HPDE6-E6E7 (cell line): ENCODE data around the gene MRPL46.
A peak's percentile ranks its signal among the peaks of the same experiment; 100 is the strongest.

Source experiments
- DNase-seq: peaks from one replicate; pipeline ENCODE4 v3.0.0; 2011; ENCODE audit warnings: missing footprints; ENCODE audit errors: extremely low spot score

MRPL46 gene

DNA sequence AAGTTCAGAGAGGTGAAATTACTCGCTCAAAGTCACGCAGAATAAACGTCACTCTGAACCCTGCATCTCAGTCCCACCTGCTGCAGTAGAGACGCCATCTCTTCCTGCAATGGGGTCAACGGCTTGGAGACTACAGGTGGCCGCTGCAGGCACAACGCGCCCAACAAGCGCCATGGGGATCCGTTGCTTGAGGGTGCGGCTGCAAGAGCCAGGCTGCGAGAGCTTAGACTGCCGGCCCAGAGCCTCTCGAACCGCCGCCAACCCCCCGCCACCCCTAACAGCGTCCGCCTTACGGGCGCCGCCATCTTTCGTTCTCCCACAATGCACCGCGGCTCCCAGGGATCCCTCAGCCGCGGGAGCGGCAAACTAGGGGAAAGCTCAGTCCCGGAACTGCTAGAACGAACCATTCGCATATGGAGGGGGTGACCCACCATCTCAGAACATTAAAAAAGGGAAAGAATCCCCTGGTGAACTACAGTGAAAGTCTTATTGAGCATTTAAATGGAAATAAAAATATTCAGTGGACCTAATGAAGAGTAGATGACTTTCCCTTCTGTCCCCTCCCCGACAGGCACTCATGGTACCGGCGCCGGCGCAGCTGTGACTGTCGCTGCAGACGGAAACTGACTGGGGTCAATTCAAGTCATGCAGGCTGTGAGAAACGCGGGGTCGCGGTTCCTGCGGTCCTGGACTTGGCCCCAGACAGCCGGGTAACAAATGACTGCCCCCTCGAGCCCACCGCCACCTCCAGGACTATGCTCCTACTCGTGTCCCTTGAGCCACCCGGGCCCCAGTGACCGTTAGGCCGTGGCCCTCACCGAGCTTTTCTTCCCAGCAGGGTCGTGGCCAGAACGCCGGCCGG is at the start of gene MRPL46, which contains the start of gene MRPS11:
Gene MRPL46, minus strand, starts transcription at position 316 of the 862 bp plus-strand sequence. Its CDS starts 11 bp downstream, at position 305.
Gene MRPS11, plus strand, starts transcription at position 636 of the 862 bp plus-strand sequence. Its CDS starts 10 bp downstream, at position 646.
- DNase-seq: peak; percentile 79

DNA sequence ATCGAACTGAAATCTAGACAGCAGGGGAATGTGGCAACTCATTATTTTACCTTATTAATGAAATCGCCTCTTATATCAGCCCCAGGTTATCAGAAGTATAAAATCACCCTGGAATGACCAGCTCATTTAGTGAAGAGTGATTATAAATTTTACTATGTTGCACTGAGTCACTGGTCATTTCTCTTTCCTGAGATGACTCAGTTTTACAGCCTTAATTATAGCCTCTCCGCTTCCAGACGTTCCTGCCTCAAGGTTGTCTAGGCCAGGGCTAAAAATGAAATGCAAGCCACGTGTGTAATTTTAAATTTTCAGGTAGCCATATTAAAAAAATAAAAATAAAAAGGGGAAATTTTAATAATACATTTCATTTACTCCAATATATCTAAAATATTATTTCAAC is 46.0 kb upstream of the MRPL46 start:
- no peak for DNase-seq

DNA sequence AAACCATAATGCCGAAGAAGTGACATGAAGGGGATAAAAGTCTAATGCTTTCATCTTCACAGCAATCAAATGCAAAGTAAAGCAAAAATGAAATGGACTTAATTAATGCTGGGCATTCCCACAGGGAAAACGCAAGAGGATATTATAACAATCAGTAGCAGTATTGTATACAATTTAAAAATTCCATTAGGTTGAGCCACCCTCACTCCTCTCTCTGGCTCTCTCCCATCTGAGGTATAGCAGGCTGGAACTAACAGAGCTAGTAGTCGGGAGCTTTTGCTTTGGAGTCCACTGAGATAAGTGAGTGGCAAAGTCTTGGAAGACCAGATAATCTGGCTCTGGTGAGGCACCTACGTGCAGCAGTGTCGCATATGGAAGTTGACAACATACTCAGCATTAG is 45.4 kb upstream of the MRPL46 start:
- no peak for DNase-seq

DNA sequence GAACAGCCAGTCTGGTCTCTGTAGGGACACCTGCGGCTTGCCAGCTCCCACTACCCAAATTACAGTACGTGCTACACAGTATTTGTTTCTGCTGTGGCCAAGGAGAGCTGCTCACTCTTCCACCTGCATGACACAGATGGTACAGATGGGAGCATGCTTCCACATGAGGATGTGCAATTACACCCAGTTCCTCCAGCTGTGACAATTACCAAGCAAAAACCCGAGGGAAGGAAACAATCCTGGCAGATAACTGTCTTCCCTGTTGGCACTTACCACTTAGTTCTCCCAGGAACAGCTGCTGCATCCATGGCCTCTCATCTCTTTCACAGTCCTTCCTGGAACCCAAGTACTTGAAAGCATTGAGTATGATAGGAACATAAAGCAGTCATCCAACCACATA is 44.9 kb upstream of the MRPL46 start:
- no peak for DNase-seq

DNA sequence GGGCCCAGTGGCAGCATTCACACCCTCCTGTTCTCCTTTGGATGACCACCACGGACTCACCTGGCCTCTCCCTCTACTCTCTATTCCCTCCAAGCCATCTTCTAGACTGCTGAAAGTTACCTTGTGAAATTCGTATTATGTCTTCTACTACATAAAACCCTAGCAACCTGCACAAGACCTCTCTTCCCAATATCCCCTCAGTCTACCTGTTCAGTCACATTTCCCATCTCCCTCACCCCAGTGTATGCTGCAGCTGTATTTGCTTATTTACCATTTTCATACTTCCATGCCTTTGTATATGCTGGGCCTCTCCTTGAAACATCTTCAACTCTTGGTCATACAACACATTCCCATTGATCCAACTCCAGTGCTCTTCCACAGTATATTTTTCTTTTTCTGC is 44.0 kb upstream of the MRPL46 start:
- no peak for DNase-seq

DNA sequence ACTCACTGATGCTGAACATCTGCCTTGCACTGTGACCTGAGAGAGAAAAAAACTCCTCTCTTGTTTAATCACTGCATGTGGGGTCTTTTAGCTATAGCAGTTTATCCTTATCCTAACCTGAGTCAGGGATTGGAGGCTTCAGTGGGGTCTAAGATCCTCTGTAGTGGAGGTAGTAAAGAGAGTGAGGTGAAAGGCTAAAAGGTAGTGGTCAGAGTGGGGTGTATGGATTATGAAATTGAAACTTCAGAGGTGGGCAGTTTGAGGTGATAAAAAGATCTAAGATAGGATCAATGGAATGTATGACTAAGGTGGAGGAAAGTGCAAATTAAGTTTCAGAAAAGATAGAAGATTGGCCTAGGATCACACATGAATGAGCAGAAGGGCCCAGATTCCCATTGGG is 42.8 kb upstream of the MRPL46 start:
- no peak for DNase-seq

DNA sequence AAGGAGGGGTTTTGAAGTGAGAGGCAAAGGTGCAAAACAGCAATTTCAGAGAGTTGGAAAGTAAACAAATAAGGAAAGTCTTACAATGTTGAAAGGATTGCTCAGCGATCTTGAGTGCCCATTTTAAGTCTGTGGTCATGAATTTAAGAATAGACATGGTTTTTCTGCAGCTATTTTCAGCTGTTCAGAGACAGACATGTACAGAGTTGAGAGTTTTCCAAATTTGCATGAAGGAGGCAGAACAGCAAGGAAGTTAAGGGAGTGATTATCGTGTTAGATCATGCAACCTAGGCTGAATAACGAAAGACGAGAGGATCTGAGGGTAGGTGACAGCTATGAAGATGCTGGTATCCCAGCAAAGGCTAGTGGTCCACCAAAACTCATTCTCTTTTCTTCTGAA is 42.1 kb upstream of the MRPL46 start:
- no peak for DNase-seq

DNA sequence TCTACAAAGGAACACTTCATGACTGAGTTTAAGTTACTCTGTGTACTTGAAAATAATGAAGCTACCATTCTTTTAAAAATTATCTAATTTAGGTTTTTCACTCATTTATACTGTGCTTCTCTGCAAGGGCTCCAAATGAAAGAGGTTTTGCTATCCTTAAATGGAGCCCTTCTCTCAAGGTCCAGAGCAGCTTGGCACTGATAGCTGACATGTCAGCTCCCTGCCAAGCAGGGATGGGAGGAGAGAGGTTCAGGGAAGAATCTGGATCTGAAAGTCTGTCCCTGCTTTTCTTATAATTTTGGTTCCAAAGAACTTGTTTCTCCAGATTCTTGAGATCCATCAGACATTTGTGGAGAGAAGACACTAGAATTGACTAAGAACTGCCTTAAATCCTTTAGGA is 39.4 kb upstream of the MRPL46 start:
- no peak for DNase-seq

DNA sequence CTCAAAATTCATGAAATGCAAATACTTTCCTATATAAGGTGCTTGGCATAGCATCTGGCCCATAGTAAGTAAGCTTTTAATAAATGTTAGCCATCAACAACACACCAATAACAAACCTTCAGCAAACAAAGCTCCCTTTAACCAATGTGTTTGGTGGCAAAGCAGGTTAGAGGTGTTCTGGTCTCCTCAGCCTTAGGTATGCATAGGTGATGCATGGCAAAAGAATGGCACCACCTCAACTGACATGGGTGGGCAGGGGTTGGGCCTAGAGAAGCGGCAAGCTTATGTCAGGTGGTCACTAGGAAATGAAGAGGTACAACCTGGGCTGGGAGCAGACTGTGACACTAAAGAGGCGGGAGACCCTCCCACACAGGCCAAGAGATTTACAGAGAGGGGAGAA is 38.5 kb upstream of the MRPL46 start:
- no peak for DNase-seq

DNA sequence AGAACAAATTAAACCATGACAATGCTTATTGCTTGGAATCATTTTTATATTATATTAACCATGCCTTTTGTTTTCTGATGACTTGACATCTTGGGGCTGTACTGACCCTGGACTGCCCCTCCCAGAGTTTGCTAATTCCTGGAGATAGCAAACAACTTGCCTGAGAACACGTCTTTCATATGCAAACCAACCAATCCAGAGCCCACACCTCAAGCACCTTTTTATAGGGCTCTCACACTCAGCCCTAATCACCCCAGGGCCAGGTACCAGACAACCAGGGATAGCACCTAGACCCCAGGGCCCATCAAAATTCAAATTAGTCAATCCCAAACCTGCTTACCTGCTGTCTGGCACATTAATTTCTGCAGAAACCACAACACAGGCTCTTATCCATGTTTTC is 37.3 kb upstream of the MRPL46 start:
- no peak for DNase-seq

DNA sequence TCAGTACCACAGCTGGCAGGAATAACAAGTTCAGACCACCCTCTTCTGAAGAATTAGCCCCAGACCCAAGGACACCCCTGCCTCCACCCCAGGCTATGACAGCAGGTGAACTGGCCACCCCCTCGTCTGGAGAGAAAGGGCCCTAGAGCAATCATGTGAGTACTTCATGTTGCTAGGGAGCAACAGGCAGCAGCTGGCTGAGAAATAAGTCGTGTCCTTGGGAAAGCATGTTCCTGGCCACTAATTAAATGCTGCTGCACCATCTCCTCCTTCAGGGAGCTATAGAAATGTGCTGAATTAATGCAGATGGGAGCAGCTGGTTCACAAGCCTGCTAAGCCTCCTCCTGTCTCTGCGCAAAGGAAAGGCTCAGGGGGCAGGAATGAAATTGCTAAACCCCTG is 31.8 kb upstream of the MRPL46 start:
- no peak for DNase-seq

DNA sequence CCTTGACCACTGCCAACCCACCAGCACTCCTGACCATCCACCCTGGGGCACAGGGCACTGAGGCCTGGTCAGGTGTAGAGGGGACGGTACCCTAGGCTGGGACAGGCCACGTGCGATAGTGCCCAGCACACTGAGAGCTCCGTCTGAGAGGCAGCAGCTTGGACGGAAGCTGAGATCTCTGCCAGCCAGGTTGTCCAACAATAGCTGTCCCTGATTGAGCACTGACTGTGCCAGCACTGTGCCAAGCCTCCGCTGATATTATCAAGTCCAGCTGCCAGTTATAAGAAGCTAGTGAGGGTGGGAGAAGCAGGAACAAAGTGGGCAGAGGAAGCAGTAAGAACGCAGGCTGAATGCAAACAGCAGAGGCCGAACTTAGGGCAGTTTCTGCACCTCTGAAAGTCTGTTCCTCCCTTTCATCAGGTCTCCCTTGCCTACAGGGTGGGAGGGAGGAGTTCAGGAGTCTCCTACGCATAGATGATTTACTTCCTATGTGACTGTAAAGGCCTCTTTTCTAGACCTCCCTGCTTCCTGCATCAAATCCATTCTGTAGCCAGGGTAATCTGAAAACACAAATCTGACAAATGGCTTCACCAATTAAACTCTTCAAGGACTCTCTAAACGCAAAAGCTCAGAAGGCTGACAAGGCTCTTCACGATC is 30.0 kb upstream of the MRPL46 start:
- DNase-seq: no peak

DNA sequence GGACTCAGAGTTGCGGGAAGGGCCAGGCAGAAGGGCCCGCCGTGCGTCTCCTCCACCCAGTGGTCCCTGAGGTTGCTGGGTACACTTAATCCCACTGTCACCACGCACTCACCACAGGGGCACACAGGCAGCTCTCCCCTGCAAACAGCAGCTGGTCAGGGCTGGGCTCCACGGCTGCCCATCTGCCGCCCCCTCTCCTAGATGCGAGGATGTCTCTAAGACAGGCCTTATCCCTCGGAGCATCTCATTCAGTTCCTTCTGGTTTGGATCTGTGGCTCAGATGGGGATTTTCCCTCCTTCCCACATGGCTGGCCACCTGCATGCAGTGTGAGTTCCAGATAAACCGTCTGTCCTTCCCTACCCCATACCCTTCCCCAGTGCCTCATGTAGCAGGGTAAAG is 26.7 kb upstream of the MRPL46 start:
- DNase-seq: no peak

DNA sequence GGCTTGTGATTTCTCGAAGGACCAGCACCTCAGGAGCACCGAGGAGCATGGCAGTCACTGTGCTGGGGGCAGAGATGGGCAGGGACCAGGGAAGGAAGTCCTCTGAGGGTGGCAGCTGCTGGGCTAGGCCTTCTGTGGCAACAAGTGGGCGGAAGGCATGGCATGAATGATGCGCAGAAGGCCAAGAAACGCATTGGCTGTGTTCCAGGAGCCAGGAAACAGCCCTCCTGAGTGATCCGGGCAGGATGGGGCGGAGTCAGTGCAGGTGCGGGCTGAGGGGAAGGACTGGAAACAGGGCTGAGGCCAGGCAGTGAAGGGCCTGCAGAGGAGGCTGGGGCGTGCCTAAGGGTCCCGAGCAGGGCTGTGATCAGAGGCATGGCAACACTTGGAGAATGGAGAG is 24.0 kb upstream of the MRPL46 start:
- no peak for DNase-seq

DNA sequence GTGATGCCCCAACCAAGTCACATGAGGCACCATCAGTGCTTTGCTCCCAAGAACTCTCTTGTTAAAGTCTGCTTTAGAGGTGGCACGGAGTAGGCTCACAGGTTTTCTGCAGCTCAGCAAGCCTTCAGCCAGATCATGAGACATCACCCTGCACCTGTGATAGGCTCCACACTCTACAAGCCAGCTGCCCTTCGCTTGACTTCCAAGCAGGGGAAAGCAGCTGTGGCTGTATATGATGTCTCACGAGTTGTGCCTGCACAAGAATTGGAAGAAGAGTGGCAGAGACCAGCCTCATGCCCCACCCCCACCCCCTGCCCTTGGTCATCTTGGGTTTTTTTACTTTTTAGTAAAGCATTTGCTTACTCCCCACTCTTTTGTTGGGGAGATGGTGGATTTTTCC is 22.8 kb upstream of the MRPL46 start:
- DNase-seq: no peak

DNA sequence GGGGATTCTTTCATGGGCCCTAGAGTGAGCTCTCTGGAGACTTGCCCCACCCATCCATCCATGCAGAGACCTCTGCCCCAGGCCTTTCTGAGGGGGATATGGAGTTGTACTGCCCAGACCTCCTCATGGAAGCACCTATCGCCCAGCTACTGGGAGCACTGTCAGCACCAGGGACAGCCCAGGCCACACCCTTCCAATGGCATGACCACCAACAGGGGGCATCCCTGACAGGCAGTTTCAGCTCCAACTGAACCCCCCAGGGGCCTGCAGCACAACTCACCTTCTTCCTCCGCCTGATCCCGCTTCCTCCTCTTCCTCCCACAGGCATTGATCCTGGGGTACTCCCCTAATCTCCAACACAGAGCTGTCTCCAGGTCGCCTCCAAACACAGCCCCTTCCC is 22.1 kb upstream of the MRPL46 start:
- no peak for DNase-seq

DNA sequence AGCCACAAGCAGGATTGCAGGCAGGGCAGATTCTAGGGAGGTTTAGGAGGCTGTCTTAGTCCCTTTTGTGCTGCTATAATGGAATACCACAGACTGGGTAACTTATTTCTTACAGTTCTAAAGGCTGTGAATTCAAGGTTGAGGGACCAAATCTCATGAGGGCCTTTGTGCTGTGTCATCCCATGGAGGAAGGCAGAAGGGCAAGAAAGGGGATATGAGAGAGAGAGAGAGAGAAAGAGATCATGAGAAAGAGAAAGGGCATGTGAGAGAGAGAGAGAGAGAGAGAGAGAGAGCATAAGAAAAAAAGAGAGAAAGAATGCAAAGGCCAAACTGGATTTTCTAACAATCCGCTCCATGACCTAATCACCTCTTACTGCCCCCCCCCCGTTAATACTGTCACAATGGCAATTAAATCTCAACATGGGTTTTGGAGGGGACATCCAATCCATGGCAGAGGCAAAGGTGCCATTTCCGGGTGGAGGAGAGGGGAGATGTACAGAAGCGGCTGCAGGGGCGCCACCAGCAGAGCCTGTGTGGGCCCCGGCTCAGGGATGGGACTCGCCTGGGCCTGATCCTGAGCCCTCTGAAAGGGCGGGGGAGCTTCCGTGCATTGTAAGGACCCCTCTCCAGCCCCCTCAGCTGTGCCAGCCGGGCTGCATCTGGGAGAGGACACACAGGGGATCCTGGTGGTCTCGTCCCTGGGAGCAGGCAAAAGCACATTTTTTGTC is 20.8 kb upstream of the MRPL46 start:
- DNase-seq: no peak

DNA sequence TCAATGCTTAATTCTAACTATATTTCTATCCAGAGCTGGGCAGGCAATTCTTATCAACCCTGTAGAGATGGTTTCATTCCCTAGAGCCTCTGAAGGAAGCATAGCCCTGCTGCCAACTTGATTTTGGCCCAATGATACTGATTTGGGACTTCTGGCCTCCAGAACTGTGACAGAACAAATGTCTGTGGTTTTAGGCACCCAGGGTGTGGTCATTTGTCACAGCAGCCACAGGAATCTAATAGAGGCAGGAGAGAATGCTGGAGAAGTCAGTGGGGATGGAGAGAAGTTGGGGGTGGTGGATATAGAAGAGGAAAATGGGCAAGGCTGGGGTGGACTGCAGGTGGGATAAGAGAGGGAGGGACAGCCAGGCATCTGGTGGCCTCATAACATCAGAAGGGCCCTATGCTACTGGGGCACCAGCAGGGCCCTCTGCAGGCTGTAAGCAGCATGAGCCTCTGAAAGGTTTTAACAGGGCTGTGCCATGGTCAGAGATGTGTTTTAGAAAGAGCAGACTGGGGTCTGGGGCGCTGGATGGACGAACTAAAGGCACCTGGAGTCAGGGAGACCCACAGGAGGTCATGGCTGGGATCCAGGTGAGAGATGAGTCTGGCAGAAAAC is 20.1 kb upstream of the MRPL46 start:
- DNase-seq: no peak

DNA sequence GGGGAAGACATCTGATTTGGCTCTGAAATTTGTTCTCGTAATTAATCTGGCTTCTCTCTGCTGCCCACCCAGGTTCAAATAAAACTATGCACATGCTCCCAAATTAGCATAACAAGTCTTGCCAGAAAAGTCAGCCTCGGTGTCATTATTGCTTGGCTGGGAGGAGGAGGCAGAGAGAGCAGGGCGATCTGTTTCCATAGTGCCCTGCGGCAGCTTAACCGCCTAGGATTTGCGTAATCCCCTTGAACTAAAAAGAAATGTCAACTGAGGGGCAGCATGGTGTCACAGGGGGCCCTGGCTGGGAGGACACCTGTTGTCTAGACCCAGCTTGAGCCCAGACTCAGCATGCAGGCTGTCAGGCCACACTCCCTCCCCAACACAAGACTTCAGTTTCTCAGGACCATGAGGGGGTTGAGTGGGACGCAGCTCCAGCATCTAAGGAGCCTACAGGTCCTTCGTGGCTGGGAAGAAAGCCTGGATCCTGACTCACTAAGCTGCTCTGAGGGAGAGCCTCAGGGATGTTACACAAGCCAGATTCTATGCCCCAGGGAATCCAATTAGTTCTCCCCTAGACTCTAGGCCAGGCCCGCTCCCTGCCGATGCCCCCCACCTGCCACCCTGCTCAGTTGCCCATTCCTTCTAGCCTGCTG is 17.6 kb upstream of the MRPL46 start:
- no peak for DNase-seq

DNA sequence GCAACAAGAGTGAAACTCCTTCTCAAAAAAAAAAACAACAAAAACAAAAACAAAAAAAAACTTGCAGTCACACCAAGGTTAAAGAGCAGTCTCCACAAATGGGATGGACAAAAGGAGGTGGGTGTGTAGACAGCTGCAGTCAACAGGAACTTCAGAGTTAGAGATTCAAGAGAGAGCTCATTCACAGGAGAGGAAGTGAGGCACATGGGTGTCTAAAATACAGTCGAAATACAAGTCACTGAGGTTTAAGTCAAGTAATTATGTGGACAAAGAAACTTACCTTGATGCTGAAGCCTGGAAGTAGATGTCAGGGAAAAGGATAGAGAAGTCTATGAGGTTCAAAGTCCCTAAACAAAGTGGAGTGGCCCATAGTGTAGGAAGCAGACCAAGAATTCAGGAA is 15.1 kb upstream of the MRPL46 start:
- DNase-seq: no peak

DNA sequence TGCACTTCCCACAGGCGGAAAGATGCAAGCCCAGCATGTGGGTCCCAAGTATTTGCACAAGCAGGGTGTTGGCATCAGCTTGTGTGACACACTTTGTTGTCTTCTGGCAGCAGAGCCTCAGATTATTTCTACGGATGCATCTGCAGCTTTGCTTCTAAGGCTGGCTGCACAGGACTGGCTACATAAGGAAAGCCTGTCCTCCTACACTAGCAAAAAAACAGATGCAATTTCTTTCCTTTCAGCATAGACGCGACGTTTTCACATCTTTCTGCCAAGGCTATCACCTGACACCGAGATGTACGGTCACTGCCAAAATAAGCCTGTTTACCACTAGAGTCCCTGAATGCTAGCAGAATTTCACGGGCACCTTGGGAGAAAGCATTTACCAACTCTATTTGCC is 13.8 kb upstream of the MRPL46 start:
- no peak for DNase-seq

DNA sequence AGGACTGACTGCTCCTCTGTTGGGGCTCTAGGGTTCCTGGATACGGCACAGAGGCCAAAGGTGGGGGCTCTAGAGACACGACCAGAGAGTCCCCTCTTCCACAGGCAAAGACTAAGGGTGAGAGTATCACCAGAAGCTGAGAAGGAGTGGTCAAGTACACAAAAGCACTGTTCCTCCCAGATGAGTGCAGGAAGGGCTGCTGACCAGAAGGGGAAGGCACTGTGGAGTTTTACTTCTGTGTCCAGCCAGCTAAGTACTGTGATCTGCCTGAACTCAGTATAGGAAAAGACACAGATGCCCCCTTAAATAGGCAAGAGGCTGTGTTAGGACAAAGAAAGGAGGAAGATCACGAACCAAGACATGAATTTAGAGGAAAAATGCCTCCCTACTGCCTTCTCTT is 12.0 kb upstream of the MRPL46 start:
- no peak for DNase-seq
